C4-2B (cell line): ENCODE data around the gene MSI2.

Experiments used
- H3K27ac ChIP-seq: fragments of 450-650 bp; 2 replicates; pipeline ENCODE4 v1.5.1; 2017
- CTCF ChIP-seq: fragments of 450-650 bp; conservative IDR thresholded peaks from 2 replicates; pipeline ENCODE4 v1.5.1; 2017; ENCODE audit warnings: mild to moderate bottlenecking
- ZFX ChIP-seq: fragments of 450-650 bp; IDR thresholded peaks from 2 replicates; pipeline ENCODE4 v1.6.1; 2017

MSI2 gene

GRCh38 chr17:57466521-57466920 is 210.2 kb downstream of the MSI2 start:
- no peak overlapping the region for H3K27ac ChIP-seq
- no peak for TF ChIP-seq ZFX
- TF ChIP-seq CTCF, result no peak

GRCh38 chr17:57467226-57467625 is 210.9 kb downstream of the MSI2 start:
- TF ChIP-seq ZFX (no peak), CTCF (no peak)
- H3K27ac ChIP-seq, result no peak overlapping the region

- H3K27ac ChIP-seq, result no peak overlapping the region
- TF ChIP-seq CTCF (no peak), ZFX (no peak)
These were observed 211.5 kb downstream of the MSI2 start for GRCh38 chr17:57467801-57468200.

- TF ChIP-seq ZFX, result no peak
- no peak for TF ChIP-seq CTCF
- H3K27ac ChIP-seq, result no peak overlapping the region
These were observed 212.8 kb downstream of the MSI2 start for GRCh38 chr17:57468932-57469775.

GRCh38 chr17:57470906-57471305 is 214.6 kb downstream of the MSI2 start:
- TF ChIP-seq CTCF, result no peak
- TF ChIP-seq ZFX, result no peak

GRCh38 chr17:57471868-57472368 is 215.6 kb downstream of the MSI2 start:
- no peak overlapping the region for H3K27ac ChIP-seq
- no peak for TF ChIP-seq CTCF
- no peak for TF ChIP-seq ZFX

More at GRCh38 chr17:57470906-57471305, 214.6 kb downstream of the MSI2 start:
- no peak overlapping the region for H3K27ac ChIP-seq

- TF ChIP-seq CTCF (no peak), ZFX (no peak)
- no peak overlapping the region for H3K27ac ChIP-seq
These were observed 219.5 kb downstream of the MSI2 start for GRCh38 chr17:57475796-57476195.
